ENCODE data around the gene NACA. TPM values are rescaled to one million over a fixed set of nuclear protein-coding genes. Genes with fewer than 3 reads are reported as not detected.

NACA gene
- total and polyA plus RNA-seq, 2 experiments from 2014 or later: 672 to 762 TPM

DNA sequence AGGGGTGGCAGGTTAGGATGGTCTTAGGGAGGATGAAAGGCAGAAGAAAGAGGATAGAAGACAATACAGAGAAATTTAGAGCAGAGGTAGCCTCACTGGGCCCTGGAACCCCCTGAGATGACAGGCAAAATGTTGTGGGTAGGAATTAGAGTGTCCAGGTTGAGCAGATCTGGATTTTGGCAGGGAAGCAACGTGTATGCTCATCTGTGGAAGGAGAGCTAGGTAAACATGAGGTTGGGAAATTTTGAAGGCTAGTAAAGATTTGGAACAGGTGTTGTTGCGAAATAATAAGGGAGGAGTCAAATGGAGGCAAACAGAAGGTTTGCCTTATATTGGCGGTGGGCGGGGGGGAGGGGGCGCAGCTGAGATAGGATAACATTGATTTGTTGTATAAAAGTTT, 43.3 kb upstream of the NACA start:
- DNase-seq: no peak
- Histone ChIP-seq H3K4me2 (ENCODE audit: unreplicated experiment) (no peak overlapping the region), H3F3A (ENCODE audit: insufficient read depth) (no peaks in the 10 kb centered on the region), H3K9me2 (ENCODE audit: insufficient read depth) (no peaks in the 10 kb centered on the region), H2AFZ (no peak overlapping the region), H4K20me1 (ENCODE audit: insufficient read depth) (no peaks in the 10 kb centered on the region), H3K79me2 (ENCODE audit: insufficient read depth) (no peaks in the 10 kb centered on the region), H3K27me3 (replicated peaks; ENCODE audit: insufficient read depth) (no peaks in the 10 kb centered on the region), H3K9ac (no peak overlapping the region), H3K9me3 (ENCODE audit: low read depth) (no peaks in the 10 kb centered on the region), H3K4me1 (ENCODE audit: insufficient read depth) (no peaks in the 10 kb centered on the region), H3K27ac (no peak overlapping the region), H3K36me3 (ENCODE audit: low read depth) (no peaks in the 10 kb centered on the region), H3K4me3 (no peak overlapping the region)
- WGBS, 2 experiments (ENCODE audit: low coverage in 1 of 2, low lambda C conversion rate in 2 of 2, missing lambda C conversion rate in 2 of 2): 43 to 60% methylated on average over 3 to 5 of the region's 5 CpGs
- TF ChIP-seq EZH2 (IDR thresholded peaks at IDR 0.05; ENCODE audit: insufficient read depth, poor library complexity, severe bottlenecking) (no peak), EZH2phosphoT487 (IDR thresholded peaks at IDR 0.05; ENCODE audit: insufficient read depth, low read depth) (no peak)
- in situ Hi-C loops (cut with MboI): no loop called here

DNA sequence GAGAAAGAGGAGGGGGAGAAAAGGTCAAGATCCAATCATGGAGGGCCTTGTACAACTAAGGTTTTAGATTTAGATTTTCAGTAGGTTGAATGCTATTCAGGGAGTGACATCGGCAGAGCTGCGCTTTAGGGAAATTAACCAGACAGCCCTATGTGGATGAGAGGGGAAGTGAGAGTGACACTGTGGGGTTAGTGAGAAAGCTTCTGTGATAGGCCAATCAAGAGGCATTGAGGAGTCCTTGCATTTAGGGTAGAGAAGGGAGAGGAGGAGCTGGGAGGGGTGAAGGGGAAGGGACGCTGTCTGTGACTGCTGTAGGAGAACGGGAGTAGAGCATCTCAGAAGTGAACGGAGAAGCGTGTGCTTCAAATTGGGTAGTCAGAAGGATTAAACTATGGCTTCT, 41.4 kb upstream of the NACA start:
- H4K20me1 ChIP-seq (ENCODE audit: insufficient read depth): no peaks in the 10 kb centered on the region
- no peak overlapping the region for H3K27ac ChIP-seq
- no peak overlapping the region for H3K4me3 ChIP-seq
- no peak overlapping the region for H3K9ac ChIP-seq
- no peaks in the 10 kb centered on the region for H3K9me3 ChIP-seq (ENCODE audit: low read depth)
- H3K79me2 ChIP-seq (ENCODE audit: insufficient read depth): no peaks in the 10 kb centered on the region
- H3K36me3 ChIP-seq (ENCODE audit: low read depth): no peaks in the 10 kb centered on the region
- in situ Hi-C loops (cut with MboI): no loop called here
- H2AFZ ChIP-seq: no peak overlapping the region
- no peaks in the 10 kb centered on the region for H3K4me1 ChIP-seq (ENCODE audit: insufficient read depth)
- 54 to 59% methylated on average over 6 of the region's 6 CpGs for WGBS, 2 experiments (ENCODE audit: low coverage in 1 of 2, low lambda C conversion rate in 2 of 2, missing lambda C conversion rate in 2 of 2)
- DNase-seq: no peak
- TF ChIP-seq EZH2phosphoT487 (IDR thresholded peaks at IDR 0.05; ENCODE audit: insufficient read depth, low read depth) (no peak), EZH2 (IDR thresholded peaks at IDR 0.05; ENCODE audit: insufficient read depth, poor library complexity, severe bottlenecking) (no peak)
- no peaks in the 10 kb centered on the region for H3F3A ChIP-seq (ENCODE audit: insufficient read depth)
- no peaks in the 10 kb centered on the region for H3K27me3 ChIP-seq (replicated peaks; ENCODE audit: insufficient read depth)
- H3K9me2 ChIP-seq (ENCODE audit: insufficient read depth): no peaks in the 10 kb centered on the region
- H3K4me2 ChIP-seq (ENCODE audit: unreplicated experiment): no peak overlapping the region

DNA sequence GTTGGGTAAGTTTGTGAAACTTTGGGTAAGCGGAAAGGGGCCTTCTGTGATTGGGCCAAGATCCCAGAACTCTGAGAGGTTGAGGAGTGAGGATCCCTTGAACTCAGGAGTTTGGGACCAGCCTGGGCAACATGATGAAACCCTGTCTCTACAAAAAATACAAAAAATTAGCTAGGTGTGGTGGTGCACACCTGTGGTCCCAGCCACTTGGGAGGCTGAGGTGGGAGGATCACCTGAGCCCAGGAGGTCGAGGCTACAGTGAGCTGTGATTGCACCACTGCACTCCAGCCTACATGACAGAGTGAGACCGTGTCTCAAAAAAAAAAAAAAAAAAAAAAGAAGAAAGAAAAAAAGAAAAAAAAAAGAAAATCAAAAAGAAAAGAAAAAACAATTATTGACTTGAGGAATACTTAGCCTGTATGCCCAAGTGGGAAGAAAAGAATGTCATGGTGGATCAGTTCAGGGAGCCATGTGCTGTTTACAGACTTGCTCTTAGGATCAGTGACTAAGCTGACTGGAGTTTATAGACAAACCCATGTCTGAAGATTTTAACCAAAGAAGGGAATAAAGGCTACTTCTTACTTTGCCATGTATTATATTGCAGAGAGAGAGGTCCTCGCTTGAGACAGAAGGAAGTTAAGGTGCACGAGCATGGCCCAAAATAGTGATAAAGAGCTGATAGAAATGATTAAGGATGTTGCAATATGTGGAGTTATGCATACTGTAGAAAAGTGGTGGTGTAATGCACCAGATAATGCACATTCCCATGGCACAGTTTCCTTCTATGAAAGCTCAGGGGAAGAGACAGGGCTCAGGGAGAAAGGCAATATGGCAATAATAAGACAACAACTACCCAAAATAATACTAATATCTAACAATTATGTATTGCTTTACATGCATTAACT, 38.9 kb upstream of the NACA start:
- Histone ChIP-seq H3K79me2 (ENCODE audit: insufficient read depth) (no peaks in the 10 kb centered on the region), H3K4me3 (no peak overlapping the region), H3K36me3 (ENCODE audit: low read depth) (no peaks in the 10 kb centered on the region), H3K4me1 (ENCODE audit: insufficient read depth) (no peaks in the 10 kb centered on the region), H3K9ac (no peak overlapping the region), H3K4me2 (ENCODE audit: unreplicated experiment) (no peak overlapping the region), H3K9me2 (ENCODE audit: insufficient read depth) (no peaks in the 10 kb centered on the region), H3K9me3 (ENCODE audit: low read depth) (no peaks in the 10 kb centered on the region), H3F3A (ENCODE audit: insufficient read depth) (no peaks in the 10 kb centered on the region), H2AFZ (no peak overlapping the region), H4K20me1 (ENCODE audit: insufficient read depth) (no peaks in the 10 kb centered on the region), H3K27ac (no peak overlapping the region), H3K27me3 (replicated peaks; ENCODE audit: insufficient read depth) (no peaks in the 10 kb centered on the region)
- 48 to 50% methylated on average over 5 of the region's 5 CpGs for WGBS, 2 experiments (ENCODE audit: low coverage in 1 of 2, low lambda C conversion rate in 2 of 2, missing lambda C conversion rate in 2 of 2)
- in situ Hi-C loops (cut with MboI): no loop called here
- peak; percentile 32 for DNase-seq
- TF ChIP-seq EZH2 (IDR thresholded peaks at IDR 0.05; ENCODE audit: insufficient read depth, poor library complexity, severe bottlenecking) (no peak), EZH2phosphoT487 (IDR thresholded peaks at IDR 0.05; ENCODE audit: insufficient read depth, low read depth) (no peak)

DNA sequence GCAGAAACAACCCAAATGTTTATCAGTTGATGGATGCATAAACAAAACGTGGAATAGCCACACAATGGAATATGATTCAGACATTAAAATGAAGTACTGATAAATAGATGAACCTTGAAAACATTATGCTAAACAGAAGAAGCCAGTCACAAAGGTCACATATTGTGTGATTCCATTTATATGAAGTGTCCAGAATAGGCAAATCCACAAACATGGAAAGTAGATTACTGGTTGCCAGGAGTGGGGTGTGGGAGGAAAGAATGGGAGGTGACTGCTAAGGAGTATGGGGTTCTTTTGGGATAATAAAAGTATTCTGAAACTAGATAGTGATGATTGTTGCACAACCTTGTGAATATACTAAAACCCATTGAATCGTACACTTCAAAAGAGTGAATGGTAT, 36.7 kb upstream of the NACA start:
- H3K9me3 ChIP-seq (ENCODE audit: low read depth): no peaks in the 10 kb centered on the region
- H3K4me2 ChIP-seq (ENCODE audit: unreplicated experiment): no peak overlapping the region
- no peaks in the 10 kb centered on the region for H3F3A ChIP-seq (ENCODE audit: insufficient read depth)
- DNase-seq: no peak
- H3K36me3 ChIP-seq (ENCODE audit: low read depth): no peaks in the 10 kb centered on the region
- no peak overlapping the region for H3K27ac ChIP-seq
- no peak for TF ChIP-seq EZH2 (IDR thresholded peaks at IDR 0.05; ENCODE audit: insufficient read depth, poor library complexity, severe bottlenecking)
- no peak for TF ChIP-seq EZH2phosphoT487 (IDR thresholded peaks at IDR 0.05; ENCODE audit: insufficient read depth, low read depth)
- no peak overlapping the region for H3K9ac ChIP-seq
- H3K27me3 ChIP-seq (replicated peaks; ENCODE audit: insufficient read depth): no peaks in the 10 kb centered on the region
- no peaks in the 10 kb centered on the region for H3K9me2 ChIP-seq (ENCODE audit: insufficient read depth)
- H3K4me1 ChIP-seq (ENCODE audit: insufficient read depth): no peaks in the 10 kb centered on the region
- no peak overlapping the region for H2AFZ ChIP-seq
- no peak overlapping the region for H3K4me3 ChIP-seq
- 38 to 46% methylated on average over 2 of the region's 2 CpGs for WGBS, 2 experiments (ENCODE audit: low coverage in 1 of 2, low lambda C conversion rate in 2 of 2, missing lambda C conversion rate in 2 of 2)
- H4K20me1 ChIP-seq (ENCODE audit: insufficient read depth): no peaks in the 10 kb centered on the region
- in situ Hi-C loops (cut with MboI): no loop called here
- no peaks in the 10 kb centered on the region for H3K79me2 ChIP-seq (ENCODE audit: insufficient read depth)

All from GM23248 (cell line).